ENCODE data around the gene GASK1A.

GASK1A gene

DNA sequence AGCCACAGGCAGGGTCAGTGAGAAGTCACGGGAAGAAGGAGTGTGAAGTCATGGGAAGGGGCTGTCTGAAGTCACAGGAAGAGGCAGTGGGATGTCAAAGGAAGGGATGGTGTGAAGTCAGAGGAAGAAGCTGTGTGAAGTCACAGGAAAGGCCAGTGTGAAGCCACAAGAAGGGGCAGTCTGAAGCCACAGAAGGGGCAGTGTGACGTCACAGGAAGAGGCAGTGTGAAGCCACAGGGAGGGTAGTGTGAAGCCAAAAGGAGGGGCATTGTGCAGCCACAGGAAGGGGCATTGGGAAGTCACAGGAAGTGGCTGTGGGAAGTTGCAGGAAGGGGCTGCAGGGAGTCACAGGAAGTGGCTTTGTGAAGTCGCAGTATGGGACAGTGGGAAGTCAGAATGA is 35.1 kb downstream of the GASK1A start:
- ChIA-PET CTCF (no interaction called here), POLR2A (no interaction called here)
- TF ChIP-seq, protein P1, sequence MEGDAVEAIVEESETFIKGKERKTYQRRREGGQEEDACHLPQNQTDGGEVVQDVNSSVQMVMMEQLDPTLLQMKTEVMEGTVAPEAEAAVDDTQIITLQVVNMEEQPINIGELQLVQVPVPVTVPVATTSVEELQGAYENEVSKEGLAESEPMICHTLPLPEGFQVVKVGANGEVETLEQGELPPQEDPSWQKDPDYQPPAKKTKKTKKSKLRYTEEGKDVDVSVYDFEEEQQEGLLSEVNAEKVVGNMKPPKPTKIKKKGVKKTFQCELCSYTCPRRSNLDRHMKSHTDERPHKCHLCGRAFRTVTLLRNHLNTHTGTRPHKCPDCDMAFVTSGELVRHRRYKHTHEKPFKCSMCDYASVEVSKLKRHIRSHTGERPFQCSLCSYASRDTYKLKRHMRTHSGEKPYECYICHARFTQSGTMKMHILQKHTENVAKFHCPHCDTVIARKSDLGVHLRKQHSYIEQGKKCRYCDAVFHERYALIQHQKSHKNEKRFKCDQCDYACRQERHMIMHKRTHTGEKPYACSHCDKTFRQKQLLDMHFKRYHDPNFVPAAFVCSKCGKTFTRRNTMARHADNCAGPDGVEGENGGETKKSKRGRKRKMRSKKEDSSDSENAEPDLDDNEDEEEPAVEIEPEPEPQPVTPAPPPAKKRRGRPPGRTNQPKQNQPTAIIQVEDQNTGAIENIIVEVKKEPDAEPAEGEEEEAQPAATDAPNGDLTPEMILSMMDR (IDR thresholded peaks at IDR 0.05; ENCODE audit: control extremely low read depth, extremely low read depth, low read depth, missing control alignments), result no peak
- no peak for DNase-seq (ENCODE audit: extremely low spot score)

DNA sequence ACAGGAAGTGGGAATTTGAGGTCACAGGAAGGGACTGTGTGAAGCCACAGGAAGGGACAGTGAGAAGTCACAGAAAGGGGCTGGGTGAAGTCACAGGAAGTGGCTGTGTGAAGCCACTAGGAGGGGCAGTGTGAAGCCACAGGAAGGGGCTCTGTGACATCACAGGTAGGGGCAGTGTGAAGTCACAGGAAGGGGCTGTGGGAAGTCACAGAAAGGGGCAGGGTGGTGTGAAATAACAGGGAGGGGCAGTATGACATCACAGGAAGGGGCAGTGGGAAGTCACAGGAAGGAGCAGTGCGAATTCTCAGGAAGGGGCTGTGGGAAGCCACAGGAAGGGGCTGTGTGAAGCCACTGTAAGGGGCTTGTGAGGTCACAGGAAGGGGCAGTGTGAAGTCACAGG is 35.8 kb downstream of the GASK1A start:
- TF ChIP-seq, protein P1 (IDR thresholded peaks at IDR 0.05; ENCODE audit: control extremely low read depth, extremely low read depth, low read depth, missing control alignments), result no peak
- ChIA-PET CTCF (no interaction called here), POLR2A (no interaction called here)
- no peak for DNase-seq (ENCODE audit: extremely low spot score)

DNA sequence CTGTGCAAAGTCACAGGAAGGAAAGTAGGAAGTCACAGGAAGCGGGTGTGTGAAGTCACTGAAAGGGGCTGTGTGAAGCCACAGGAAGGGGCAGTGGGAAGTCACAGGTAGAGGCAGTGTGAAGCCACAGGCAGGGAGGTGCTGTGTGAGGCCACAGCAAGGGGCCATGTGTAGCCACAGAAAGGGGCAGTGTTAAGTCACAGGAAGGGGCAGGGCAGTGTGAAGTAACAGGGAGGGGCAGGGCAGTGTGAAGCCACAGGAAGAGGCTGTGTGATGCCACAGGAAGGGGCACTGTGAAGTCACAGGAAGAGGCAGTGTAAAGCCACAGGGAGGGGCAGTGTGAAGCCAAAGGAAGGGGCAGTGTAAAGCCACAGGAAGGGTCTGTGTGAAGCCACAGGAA is 36.5 kb downstream of the GASK1A start:
- DNase-seq (ENCODE audit: extremely low spot score), result no peak
- TF ChIP-seq, protein P1 (IDR thresholded peaks at IDR 0.05; ENCODE audit: control extremely low read depth, extremely low read depth, low read depth, missing control alignments), result no peak
- ChIA-PET POLR2A (no interaction called here), CTCF (no interaction called here)

DNA sequence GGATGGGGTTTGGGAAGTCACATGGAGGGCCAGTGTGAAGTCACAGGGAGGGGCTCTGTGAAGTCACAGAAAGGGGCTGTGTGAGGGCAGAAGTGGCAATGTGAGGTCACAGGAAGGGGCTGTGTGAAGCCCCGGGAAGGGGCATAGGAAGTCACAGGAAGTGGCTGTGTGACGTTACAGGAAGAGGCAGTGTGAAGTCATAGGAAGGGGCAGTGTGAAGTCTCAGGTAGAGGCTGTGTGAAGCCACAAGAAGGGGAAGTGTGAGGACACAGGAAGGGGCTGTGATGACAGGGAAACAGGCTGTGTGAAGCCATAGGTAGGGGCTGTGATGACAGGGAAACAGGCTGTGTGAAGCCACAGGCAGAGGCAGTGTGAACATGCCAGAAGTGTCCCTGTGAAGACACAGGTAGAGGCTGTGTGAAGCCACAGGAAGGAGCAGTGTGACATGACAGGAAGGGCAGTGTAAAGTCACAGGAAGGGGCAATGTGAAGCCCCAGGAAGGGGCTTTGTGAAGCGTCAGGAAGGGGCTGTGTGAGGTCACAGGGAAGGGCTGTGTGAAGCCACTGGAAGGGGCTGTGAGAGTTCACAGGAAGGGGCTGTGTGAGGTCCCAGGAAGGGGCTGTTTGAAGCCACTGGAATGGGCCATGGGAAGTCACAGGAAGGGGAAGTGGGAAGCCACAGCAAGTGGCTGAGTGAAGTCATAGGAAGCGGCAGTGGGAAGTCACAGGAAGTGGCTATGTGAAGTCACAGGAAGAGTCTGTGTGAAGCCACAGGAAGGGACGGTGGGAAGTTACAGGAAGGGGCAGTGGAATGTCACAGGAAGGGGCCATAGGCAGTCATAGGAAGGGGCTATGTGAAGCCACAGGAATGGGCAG is 37.1 kb downstream of the GASK1A start:
- ChIA-PET POLR2A (no interaction called here), CTCF (no interaction called here)
- TF ChIP-seq, protein P1 (IDR thresholded peaks at IDR 0.05; ENCODE audit: control extremely low read depth, extremely low read depth, low read depth, missing control alignments), result no peak
- DNase-seq (ENCODE audit: extremely low spot score), result no peak

DNA sequence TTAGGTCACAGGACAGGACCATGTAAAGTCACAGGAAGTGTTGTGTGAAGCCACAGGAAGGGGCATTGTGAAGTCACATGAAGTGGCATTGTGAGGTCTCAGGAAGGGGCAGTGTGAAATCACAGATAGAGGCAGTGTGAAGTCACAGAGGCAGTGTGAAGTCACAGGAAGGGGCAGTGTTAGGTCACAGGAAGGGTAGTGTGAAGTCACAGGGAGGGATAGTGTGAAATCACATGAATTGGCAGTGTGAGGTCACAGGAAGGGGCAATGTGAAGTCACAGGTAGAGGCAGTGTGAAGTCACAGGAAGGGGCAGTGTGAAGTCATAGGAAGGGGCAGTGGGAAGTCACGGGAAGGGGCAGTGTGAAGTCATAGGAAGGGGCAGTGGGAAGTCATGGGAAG is 37.9 kb downstream of the GASK1A start:
- DNase-seq (ENCODE audit: extremely low spot score), result no peak
- TF ChIP-seq, protein P1 (IDR thresholded peaks at IDR 0.05; ENCODE audit: control extremely low read depth, extremely low read depth, low read depth, missing control alignments), result no peak
- ChIA-PET CTCF (no interaction called here), POLR2A (no interaction called here)

DNA sequence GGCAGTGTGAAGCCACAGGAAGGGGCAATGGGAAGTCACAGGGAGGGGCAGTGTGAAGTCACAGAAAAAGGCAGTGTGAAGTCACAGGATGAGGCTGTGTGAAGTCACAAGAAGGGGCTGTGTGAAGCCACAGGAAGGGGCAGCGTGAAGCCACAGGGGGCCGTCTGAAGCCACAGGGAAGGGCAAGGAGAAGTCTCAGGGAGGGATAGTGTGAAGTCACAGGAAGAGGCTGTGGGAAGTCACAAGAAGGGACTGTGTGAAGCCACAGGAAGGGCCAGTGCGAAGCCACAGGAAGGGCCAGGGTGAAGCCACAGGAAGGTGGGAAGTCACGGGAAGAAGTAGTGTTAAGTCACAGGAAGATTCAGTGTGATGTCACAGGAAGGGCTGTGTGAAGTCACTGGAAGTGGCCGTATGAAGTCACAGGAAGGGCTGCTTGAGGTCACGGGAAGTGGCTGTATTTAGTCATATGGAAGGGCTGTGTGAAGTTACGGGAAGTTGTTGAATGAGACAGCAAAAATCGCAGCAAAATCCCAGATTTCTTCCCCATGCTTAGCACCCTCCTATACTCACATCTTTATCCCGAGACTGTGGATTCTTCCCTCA is 38.6 kb downstream of the GASK1A start:
- TF ChIP-seq, protein P1 (IDR thresholded peaks at IDR 0.05; ENCODE audit: control extremely low read depth, extremely low read depth, low read depth, missing control alignments), result no peak
- DNase-seq (ENCODE audit: extremely low spot score), result no peak
- ChIA-PET CTCF (no interaction called here), POLR2A (no interaction called here)

Data from GM10248 (cell line).